Kidney (tissue), 14 donors: Measurements from ENCODE around the gene GDPD5. TPM values are rescaled to one million over a fixed set of nuclear protein-coding genes. Genes with fewer than 3 reads are reported as not detected.

ENCODE experiments used
- DNase-seq, 5 donors: peaks; one replicate each; pipeline ENCODE4 v3.0.0-alpha.2; 2013 to 2020
- FAIRE-seq: peaks from 2 replicates; lab custom pipeline; 2012; peaks lifted over from hg19 to GRCh38; lab: Jason Lieb, UNC
- H3K27ac ChIP-seq, 2 donors: one replicate each; pipeline ENCODE4 v1.7.0; 2013; ENCODE audit warnings: low read depth in 2 of 2, low read length in 2 of 2, inconsistent platforms in 1 of 2
- H3K27me3 ChIP-seq: one replicate; pipeline ENCODE4 v1.7.1; 2013; ENCODE audit warnings: low read length, inconsistent platforms; ENCODE audit not compliant: control insufficient read depth, insufficient read depth
- H3K36me3 ChIP-seq, 3 donors: one replicate each; pipeline versions ENCODE4 v1.7.0 to v1.7.1; 2013; ENCODE audit warnings: low read length in 3 of 3, control low read depth in 1 of 3, inconsistent platforms in 1 of 3; ENCODE audit not compliant: insufficient read depth in 3 of 3, control insufficient read depth in 2 of 3
- H3K4me1 ChIP-seq, 3 donors: one replicate each; pipeline versions ENCODE4 v1.7.0 to v1.7.1; 2013; ENCODE audit warnings: low read length in 3 of 3, inconsistent platforms in 1 of 3, low read depth in 1 of 3; ENCODE audit not compliant: control insufficient read depth in 2 of 3, insufficient read depth in 2 of 3
- H3K4me3 ChIP-seq, 3 donors: one replicate each; pipeline versions ENCODE4 v1.7.0 to v1.8.1; 2013; ENCODE audit warnings: low read length in 3 of 3, control low read depth in 1 of 3, inconsistent platforms in 1 of 3
- H3K9ac ChIP-seq, 3 donors: one replicate each; pipeline versions ENCODE4 v1.7.0 to v1.7.1; 2013; ENCODE audit warnings: low read length in 3 of 3, control low read depth in 1 of 3, inconsistent platforms in 1 of 3
- H3K9me3 ChIP-seq, 3 donors: one replicate each; pipeline versions ENCODE4 v1.7.0 to v1.7.1; 2013; ENCODE audit warnings: low read length in 3 of 3, control low read depth in 1 of 3, inconsistent platforms in 1 of 3; ENCODE audit not compliant: control insufficient read depth in 2 of 3, insufficient read depth in 1 of 3
- CTCF ChIP-seq: IDR thresholded peaks from 3 replicates; pipeline ENCODE4 v1.5.1; 2012; ENCODE audit warnings: mild to moderate bottlenecking, moderate library complexity, borderline replicate concordance; ENCODE audit not compliant: insufficient read depth; ENCODE audit errors: extremely low read depth
- intact Hi-C: fragments of 100-400 bp; cut with DNase I; formaldehyde crosslinking; loops from one replicate; pipeline ENCODE4 v1.11.1; 2022
- polyA plus RNA-seq: library from polyadenylated mRNA; stranded (reverse); fragments of 350-450 nt; fragmentation: Illumina TruSeq; extraction: RNeasy Lipid Tissue Mini Kit (QIAGEN cat#74804); gene quantifications from one replicate; pipeline ENCODE4 v1.2.3, GENCODE V29; 2014; ENCODE audit warnings: low read depth, low replicate concordance; ENCODE audit not compliant: insufficient read depth
- total RNA-seq: library from RNA; stranded (reverse); fragmentation: NEBNext Ultra II Directional; extraction: Animal tissue kit (Norgen Biotek cat#: 25700); gene quantifications from one replicate; pipeline ENCODE4 v1.2.1, GENCODE V29; 2021
- donor health status: control.
- donor health status: control.
- donor health status: control.
- donor health status: control.
- donor health status: control.
- donor health status: DM: yes; HTN: yes; CAD: no.
- donor health status: Normal renal cell carcinoma (clear cell type).

Gene GDPD5
- total and polyA plus RNA-seq, 2 donors from 2014 or later, result 3.9 to 11.4 TPM

GRCh38 chr11:75445315-75445953, 80.3 kb downstream of the GDPD5 start:
- intact Hi-C loops, result loop anchor here (2.0 kb wide), 1 partner anchor 87 kb away; no protein-coding TSS in a partner anchor
- FAIRE-seq, result no peak

GRCh38 chr11:75443043-75443442, 82.7 kb downstream of the GDPD5 start:
- FAIRE-seq (no peak), DNase-seq (no peak)
- Histone ChIP-seq H3K27me3 (peaks cover 2% of the 10 kb centered on the region), H3K27ac (no peak overlapping the region), H3K36me3 (no peaks in the 10 kb centered on the region), H3K9me3 (no peaks in the 10 kb centered on the region), H3K4me3 (no peak overlapping the region), H3K4me1 (no peaks in the 10 kb centered on the region), H3K9ac (no peak overlapping the region)
- no peak for TF ChIP-seq CTCF
- intact Hi-C loops, result no loop called here

More at GRCh38 chr11:75445315-75445953, 80.3 kb downstream of the GDPD5 start:
- H3K9me3 ChIP-seq, result no peaks in the 10 kb centered on the region
- H3K4me1 ChIP-seq, result no peaks in the 10 kb centered on the region
- no peak overlapping the region for H3K4me3 ChIP-seq
- H3K36me3 ChIP-seq, result no peaks in the 10 kb centered on the region
- H3K27me3 ChIP-seq, result peaks cover 2% of the 10 kb centered on the region
- peak; percentile 97 for TF ChIP-seq CTCF
- peak in 4 of 5 donors; percentile 74 to 81 (median 78) for DNase-seq
- H3K9ac ChIP-seq, result no peak overlapping the region
- H3K27ac ChIP-seq, result no peak overlapping the region

- Histone ChIP-seq H3K36me3 (no peaks in the 10 kb centered on the region), H3K9me3 (no peaks in the 10 kb centered on the region), H3K27me3 (peaks cover 2% of the 10 kb centered on the region), H3K27ac (no peak overlapping the region), H3K4me3 (no peak overlapping the region), H3K4me1 (no peaks in the 10 kb centered on the region), H3K9ac (no peak overlapping the region)
- no peak for TF ChIP-seq CTCF
- peak in 1 of 5 donors; percentile 34 for DNase-seq
- intact Hi-C loops, result no loop called here
- FAIRE-seq, result no peak
Observed at GRCh38 chr11:75442161-75442885, 83.4 kb downstream of the GDPD5 start.
